Caco-2 (cell line): ENCODE data around the gene GTF2A2. TPM values are rescaled to one million over a fixed set of nuclear protein-coding genes. Genes with fewer than 3 reads are reported as not detected.
"Not testable (repeated sequence)": the region's sequence is repeated elsewhere in the genome, so short reads cannot be mapped to it uniquely, and the experiment has no call there.

Source experiments
- BruUV-seq: library from RNA; stranded (reverse); fragments of 400-500 nt; replicated peaks from 2 replicates; lab custom pipeline; 2021; lab: Mats Ljungman, UMichigan
- CTCF ChIA-PET: fragments of 300-600 bp; sonication (Branson Sonifier 250); formaldehyde crosslinking; loops from one replicate; lab custom pipeline; 2022; ENCODE audit warnings: antibody characterized with exemption; lab: Charles Lee
- POLR2A ChIA-PET: fragments of 300-600 bp; sonication (Branson Sonifier 250); formaldehyde crosslinking; loops from one replicate; lab custom pipeline; 2022; ENCODE audit warnings: antibody characterized with exemption; lab: Charles Lee
- DNase-seq, 2 experiments: peaks; one replicate each; pipeline versions ENCODE4 v3.0.0 to v3.0.0-alpha.2; 2020 to 2022
- H3K27me3 ChIP-seq: replicated peaks from 2 replicates; pipeline ENCODE4 v1.6.0; 2011; ENCODE audit warnings: low read length; ENCODE audit not compliant: control insufficient read depth, insufficient read depth
- H3K36me3 ChIP-seq: 2 replicates; pipeline ENCODE4 v1.5.1; 2011; ENCODE audit warnings: low read length; ENCODE audit not compliant: control insufficient read depth, insufficient read depth
- H3K4me1 ChIP-seq: fragments of 250-450 bp; sonication (Bioruptor Pico); 2 replicates; pipeline ENCODE4 v1.5.1; 2020; ENCODE audit warnings: mild to moderate bottlenecking
- H3K4me3 ChIP-seq: 2 replicates; pipeline ENCODE4 v1.5.1; 2011; ENCODE audit warnings: low read depth, mild to moderate bottlenecking, control low read depth, low read length
- H3K9me3 ChIP-seq: fragments of 250-450 bp; sonication (Bioruptor Pico); 2 replicates; pipeline ENCODE4 v1.5.1; 2020; ENCODE audit warnings: mild to moderate bottlenecking, moderate library complexity
- H3K27ac Mint-ChIP-seq: one replicate; pipeline ENCODE4 v1.8.0; 2022; ENCODE audit warnings: mixed read lengths; ENCODE audit not compliant: unreplicated experiment
- H3K27me3 Mint-ChIP-seq: one replicate; pipeline ENCODE4 v1.8.0; 2022; ENCODE audit warnings: mixed read lengths; ENCODE audit not compliant: insufficient read depth, unreplicated experiment
- H3K36me3 Mint-ChIP-seq: one replicate; pipeline ENCODE4 v1.8.0; 2022; ENCODE audit warnings: mild to moderate bottlenecking, mixed read lengths; ENCODE audit not compliant: insufficient read depth, unreplicated experiment
- H3K4me1 Mint-ChIP-seq: one replicate; pipeline ENCODE4 v1.8.0; 2022; ENCODE audit warnings: low read depth, mixed read lengths; ENCODE audit not compliant: unreplicated experiment
- H3K4me3 Mint-ChIP-seq: one replicate; pipeline ENCODE4 v1.8.0; 2022; ENCODE audit warnings: mild to moderate bottlenecking, moderate library complexity, mixed read lengths; ENCODE audit not compliant: unreplicated experiment
- H3K9me3 Mint-ChIP-seq: one replicate; pipeline ENCODE4 v1.8.0; 2022; ENCODE audit warnings: mixed read lengths; ENCODE audit not compliant: unreplicated experiment
- CTCF ChIP-seq, 2 experiments: fragments of 200-600 bp in 1 of 2; IDR thresholded peaks; 1 replicate in 1 of 2; 2 replicates in 1 of 2; pipeline versions ENCODE4 v1.5.1 to v1.8.0; 2011 to 2022; ENCODE audit warnings: antibody characterized with exemption in 1 of 2, control low read depth in 1 of 2, inconsistent platforms in 1 of 2, low read depth in 1 of 2, low read length in 1 of 2, mild to moderate bottlenecking in 1 of 2, moderate library complexity in 1 of 2; ENCODE audit not compliant: insufficient read depth in 1 of 2, severe bottlenecking in 1 of 2, unreplicated experiment in 1 of 2
- intact Hi-C: fragments of 100-400 bp; cut with micrococcal nuclease; formaldehyde crosslinking; loops from one replicate; pipeline ENCODE4 v1.10.0; 2022; ENCODE audit not compliant: unreplicated experiment
- total RNA-seq: library from RNA; stranded (reverse); gene quantifications from 2 replicates; pipeline ENCODE4 v1.2.3, GENCODE V29; 2022

Gene GTF2A2
- total RNA-seq, 1 experiment from 2014 or later = 153 TPM

GRCh38 chr15:59701880-59702279 is 44.6 kb upstream of the GTF2A2 start:
- H3K27ac Mint-ChIP-seq = no peak overlapping the region
- BruUV-seq = no TSS peak
- H3K4me3 Mint-ChIP-seq = no peak overlapping the region
- H3K4me1 Mint-ChIP-seq = no peaks in the 10 kb centered on the region
- CTCF ChIA-PET = no interaction called here
- Histone ChIP-seq H3K4me3 (no peak overlapping the region), H3K4me1 (no peaks in the 10 kb centered on the region), H3K36me3 (no peaks in the 10 kb centered on the region), H3K9me3 (no peaks in the 10 kb centered on the region), H3K27me3 (no peaks in the 10 kb centered on the region)
- no peak for TF ChIP-seq CTCF (IDR thresholded peaks at IDR 0.05; ENCODE audit: insufficient read depth in 1 of 2, low read depth in 1 of 2, low read length in 1 of 2, severe bottlenecking in 1 of 2, unreplicated experiment in 1 of 2)
- POLR2A ChIA-PET = no interaction called here
- intact Hi-C loops = no loop called here
- no peaks in the 10 kb centered on the region for H3K9me3 Mint-ChIP-seq
- no peak for DNase-seq
- no peaks in the 10 kb centered on the region for H3K36me3 Mint-ChIP-seq
- H3K27me3 Mint-ChIP-seq = peaks cover 4% of the 10 kb centered on the region

GRCh38 chr15:59699810-59700431 is 42.6 kb upstream of the GTF2A2 start:
- intact Hi-C loops = no loop called here
- ChIA-PET POLR2A (no interaction called here), CTCF (no interaction called here)
- no peaks in the 10 kb centered on the region for H3K9me3 ChIP-seq
- Mint-ChIP-seq H3K4me3 (no peak overlapping the region), H3K36me3 (no peaks in the 10 kb centered on the region), H3K27me3 (peaks cover 4% of the 10 kb centered on the region), H3K27ac (no peak overlapping the region), H3K9me3 (no peaks in the 10 kb centered on the region), H3K4me1 (no peaks in the 10 kb centered on the region)
- H3K36me3 ChIP-seq = no peaks in the 10 kb centered on the region
- no peaks in the 10 kb centered on the region for H3K27me3 ChIP-seq
- no peak for TF ChIP-seq CTCF (IDR thresholded peaks at IDR 0.05; ENCODE audit: insufficient read depth in 1 of 2, low read depth in 1 of 2, low read length in 1 of 2, severe bottlenecking in 1 of 2, unreplicated experiment in 1 of 2)
- BruUV-seq = no TSS peak
- no peak overlapping the region for H3K4me3 ChIP-seq
- DNase-seq = no peak
- H3K4me1 ChIP-seq = no peaks in the 10 kb centered on the region

GRCh38 chr15:59698065-59698464 is 40.8 kb upstream of the GTF2A2 start:
- BruUV-seq, H3K4me3 ChIP-seq, H3K4me1 Mint-ChIP-seq, H3K36me3 ChIP-seq, H3K27me3 ChIP-seq, CTCF ChIA-PET, H3K27ac Mint-ChIP-seq, H3K4me1 ChIP-seq, intact Hi-C loops, DNase-seq, H3K9me3 ChIP-seq, H3K4me3 Mint-ChIP-seq, H3K9me3 Mint-ChIP-seq, H3K36me3 Mint-ChIP-seq, H3K27me3 Mint-ChIP-seq, POLR2A ChIA-PET: not testable (repeated sequence)
